ENCODE results near the gene CLTB.
"Not testable (repeated sequence)": the region's sequence is repeated elsewhere in the genome, so short reads cannot be mapped to it uniquely, and the experiment has no call there.

Gene CLTB

DNA sequence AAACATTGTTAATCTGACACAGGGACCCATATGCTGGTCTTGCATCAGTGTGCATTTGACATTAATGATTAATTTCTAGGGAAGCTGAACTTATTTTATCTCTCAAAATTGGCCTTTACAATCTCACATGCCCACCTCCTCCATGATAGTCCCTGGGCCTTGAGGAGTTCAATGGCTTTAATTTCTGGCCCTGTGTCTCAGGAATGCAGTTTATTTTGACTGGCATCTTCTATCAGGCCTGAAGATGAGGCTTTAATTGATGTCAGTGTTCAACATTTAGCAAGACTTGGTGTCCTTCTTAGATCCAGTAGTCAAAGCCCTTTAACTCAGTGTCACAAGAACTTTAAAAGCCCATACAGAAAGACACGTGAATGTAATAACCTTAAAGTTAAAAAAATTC is 10.5 kb upstream of the CLTB start:
- DNase-seq, result no peak

DNA sequence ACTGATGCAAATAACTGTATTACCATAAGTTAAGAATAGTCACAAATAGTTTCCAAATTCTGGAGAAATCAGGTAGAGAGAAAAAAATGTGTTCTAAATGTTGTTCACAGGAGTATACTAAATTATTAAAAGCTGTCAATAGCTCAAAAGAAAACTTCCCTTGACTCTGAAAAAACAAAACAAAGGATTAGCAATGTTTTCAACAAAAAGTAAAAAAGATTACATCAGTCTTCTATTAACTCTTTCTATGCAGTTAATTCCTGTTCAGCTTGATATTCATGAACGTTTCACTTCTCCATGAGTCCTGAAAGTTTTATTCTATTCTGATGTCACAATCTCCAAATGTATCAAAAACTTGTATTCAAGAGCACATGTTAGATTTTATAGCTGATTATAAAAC is 9.5 kb upstream of the CLTB start:
- no peak for DNase-seq

DNA sequence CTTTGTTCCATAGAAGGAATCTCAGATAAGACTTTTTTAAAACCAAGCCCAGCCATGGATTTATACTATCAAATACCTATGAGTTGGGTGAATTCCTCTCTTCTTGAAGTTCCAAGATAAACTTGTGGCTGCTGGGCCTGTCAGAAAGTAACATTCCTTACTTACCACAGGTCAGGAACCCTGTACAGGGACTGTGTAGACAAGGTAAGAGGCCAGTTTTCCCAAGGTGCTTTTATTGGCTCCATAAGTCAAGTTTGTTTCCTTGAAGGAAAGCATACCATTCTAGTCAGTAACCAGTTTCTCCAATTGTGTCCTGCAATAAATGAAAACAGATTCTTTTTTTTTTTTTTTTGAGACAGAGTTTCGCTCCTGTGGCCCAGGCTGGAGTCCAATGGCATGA is 8.8 kb upstream of the CLTB start:
- no peak for DNase-seq

DNA sequence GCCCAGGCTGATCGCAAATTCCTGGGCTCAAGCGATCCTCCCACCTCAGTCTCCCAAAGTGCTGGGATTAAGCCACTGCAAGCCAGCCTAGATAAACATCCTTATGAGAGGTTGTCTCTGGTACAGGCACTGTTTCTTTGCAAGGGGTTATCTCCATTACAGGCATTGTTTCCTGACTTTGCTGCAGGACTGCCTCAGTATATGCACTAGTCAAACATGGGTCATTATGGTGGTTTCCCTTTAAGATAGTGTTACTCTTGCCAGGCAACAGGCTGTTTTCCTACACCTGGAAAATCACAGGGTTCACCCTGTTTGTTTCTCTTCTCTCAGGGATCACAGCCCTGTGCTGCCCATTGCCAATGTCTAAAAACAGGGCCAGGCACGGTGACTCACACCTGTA is 7.8 kb upstream of the CLTB start:
- no peak for DNase-seq

DNA sequence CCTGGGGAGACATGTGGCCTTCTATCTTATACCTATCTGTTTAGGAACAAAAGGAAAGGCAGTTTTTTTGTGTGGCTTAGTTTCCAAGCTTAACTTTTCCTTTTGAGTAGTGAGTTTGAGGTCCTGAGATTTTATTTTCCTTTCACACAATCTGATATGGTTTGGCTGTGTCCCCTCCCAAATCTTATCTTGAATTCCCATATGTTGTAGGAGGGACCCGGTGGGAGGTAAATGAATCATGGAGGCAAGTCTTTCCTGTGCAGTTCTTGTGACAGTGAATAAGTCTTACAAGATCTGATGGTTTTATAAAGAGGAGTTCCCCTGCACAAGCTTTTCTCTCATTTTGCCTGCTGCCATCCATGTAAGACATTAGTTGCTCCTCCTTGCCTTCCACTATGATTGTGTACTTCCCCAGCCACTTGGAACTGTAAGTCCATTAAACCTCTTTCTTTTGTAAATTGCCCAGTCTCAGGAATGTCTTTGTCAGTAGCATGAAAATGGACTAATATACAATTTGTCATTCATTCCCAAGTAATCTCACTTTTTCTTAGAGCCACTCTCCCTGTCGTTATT is 4.7 kb upstream of the CLTB start:
- DNase-seq, result peak; percentile 50

DNA sequence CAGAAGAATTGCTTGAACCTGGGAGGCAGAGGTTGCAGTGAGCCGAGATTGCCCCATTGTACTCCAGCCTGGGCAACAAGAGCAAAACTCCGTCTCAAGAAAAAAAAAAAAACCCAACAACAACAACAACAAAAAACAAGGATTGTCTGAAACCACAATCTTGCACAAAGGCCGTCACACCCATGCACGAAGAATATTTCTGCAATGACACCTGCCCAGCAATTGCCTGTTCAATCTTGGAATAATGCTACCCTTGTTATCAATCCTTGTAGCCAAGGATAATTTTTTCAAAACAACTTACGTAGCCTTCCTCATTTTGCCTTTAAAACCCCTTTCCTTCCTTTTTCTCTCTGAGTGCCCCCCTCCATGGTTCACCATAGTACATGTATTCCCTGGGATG is 3.7 kb upstream of the CLTB start:
- DNase-seq, result no peak

DNA sequence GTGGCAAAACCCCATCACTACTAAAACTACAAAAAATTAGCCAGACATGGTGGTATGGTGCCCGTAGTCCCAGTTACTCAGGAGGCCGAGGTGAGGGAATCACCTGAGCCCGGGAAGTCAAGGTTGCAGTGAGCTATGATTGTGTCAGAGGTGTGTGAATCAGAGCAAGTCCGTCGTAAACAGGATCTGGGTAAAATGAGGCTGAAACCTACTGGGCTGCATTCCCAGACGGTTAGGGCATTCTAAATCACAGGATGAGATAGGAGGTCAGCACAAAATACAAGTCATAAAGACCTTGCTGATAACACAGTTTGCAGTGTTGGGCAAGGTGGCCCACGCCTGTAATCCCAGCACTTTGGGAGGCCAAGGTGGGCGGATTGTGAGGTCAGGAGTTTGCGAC is 1.9 kb upstream of the CLTB start:
- DNase-seq, result no peak

DNA sequence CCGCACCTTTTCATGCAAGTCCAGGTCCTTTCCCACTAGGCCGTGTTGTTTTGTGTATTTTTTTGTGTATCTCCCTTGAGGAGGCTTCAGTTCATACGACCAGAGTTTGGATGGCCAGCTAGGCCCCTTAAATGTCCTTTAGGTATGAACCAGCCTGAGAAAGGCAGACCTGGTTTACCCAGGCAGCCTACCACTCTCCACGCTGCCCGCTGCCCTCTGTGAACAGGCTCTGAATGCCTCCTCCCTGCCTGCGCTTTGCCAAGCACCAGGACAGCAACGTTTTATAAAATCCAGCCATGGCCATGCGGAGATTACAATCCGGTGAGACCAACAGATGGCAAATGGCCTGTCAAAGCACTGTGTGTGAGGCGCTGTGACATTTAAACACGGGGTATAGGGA is 626 bp upstream of the CLTB start:
- no peak for DNase-seq

DNA sequence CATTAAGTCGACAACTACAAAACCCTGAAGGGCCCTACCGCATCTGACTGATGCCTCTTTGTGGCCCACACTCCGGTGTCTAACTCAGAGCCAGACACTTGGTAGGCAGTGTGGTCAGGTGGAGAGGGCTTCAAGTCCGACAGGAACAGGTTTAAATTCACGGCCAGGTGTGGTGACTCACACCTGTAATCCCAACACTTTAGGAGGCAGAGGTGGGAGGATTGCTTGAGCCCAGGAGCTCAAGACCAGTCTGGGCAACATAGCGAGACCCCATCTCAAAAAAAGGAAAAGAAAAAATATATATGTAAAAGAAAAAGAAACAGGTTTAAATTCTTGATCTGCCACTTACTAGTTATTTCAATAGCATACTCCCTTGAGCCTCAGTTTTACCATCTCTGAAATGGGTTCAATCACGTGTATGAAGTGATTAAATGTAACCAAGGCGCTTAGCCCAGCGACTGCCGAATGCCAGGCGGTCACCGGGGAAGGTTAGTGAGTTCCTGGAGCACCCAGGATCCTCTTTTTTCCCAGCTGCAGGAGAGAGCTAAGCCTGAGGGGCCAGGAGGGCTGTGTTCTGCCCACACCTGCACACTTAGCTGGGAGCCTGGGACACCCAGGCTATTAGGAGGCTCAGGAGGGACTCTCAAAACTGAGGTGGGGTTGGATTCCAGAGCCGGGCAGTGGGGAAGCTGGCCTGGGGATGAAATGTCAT is 943 bp downstream of the CLTB start:
- DNase-seq, result peak; percentile 10

DNA sequence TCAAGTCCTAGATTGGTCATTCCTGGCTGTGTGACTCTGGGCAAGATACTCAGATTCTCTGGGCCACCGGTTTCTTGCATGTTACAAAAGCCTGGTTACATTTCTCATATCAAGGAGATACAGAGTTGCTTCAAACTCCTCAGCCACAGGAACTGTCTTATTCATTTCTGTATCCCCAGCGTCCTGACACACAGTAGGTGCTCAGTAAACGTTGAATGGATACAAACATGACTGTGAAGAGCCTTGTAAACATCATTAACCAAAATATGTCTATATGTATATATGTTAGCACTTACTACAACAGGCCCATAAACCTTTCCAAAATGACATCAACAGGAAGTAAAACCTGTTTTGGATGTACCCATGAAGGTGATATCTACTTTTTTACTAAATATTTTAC is 1.6 kb downstream of the CLTB start:
- no peak for DNase-seq

DNA sequence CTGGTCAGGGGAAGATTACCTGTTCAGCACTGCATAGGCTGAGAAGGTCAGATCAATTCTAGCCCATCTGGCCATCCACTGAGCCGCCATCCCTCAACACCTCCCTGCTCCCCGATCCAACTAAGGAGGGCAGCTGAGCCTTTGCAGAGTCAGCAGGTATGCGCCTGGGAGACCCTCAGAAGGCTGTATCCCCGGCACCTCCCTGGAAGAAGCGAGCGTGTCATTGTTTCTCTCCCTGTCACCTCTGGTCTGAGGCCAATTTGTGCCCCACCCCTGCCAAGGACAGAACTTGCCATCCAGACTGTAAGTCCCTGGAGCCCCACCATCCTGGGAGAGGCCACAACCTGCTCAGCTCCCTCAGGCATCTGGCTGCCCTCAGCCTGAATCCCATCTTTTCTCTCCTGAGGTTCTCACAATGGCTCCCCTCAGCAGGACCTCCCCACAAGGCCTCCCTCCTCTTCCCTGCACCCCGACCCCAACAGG is 2.6 kb downstream of the CLTB start:
- DNase-seq, result no peak

DNA sequence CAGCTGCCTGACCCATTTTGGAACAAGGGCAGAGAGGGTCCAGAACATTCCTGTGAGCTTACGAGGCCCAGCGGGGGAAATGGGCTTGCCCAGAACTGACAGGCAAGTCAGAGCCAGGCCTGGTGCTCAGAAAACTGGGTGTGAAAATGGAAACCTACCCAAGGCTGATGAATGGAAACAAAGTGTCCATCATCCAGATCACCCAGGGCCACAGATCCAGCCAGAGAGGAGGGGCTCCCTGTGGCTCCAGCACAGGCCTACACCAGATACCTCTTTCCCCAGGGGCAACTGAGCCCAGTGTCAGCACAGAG is 3.1 kb downstream of the CLTB start:
- no peak for DNase-seq

DNA sequence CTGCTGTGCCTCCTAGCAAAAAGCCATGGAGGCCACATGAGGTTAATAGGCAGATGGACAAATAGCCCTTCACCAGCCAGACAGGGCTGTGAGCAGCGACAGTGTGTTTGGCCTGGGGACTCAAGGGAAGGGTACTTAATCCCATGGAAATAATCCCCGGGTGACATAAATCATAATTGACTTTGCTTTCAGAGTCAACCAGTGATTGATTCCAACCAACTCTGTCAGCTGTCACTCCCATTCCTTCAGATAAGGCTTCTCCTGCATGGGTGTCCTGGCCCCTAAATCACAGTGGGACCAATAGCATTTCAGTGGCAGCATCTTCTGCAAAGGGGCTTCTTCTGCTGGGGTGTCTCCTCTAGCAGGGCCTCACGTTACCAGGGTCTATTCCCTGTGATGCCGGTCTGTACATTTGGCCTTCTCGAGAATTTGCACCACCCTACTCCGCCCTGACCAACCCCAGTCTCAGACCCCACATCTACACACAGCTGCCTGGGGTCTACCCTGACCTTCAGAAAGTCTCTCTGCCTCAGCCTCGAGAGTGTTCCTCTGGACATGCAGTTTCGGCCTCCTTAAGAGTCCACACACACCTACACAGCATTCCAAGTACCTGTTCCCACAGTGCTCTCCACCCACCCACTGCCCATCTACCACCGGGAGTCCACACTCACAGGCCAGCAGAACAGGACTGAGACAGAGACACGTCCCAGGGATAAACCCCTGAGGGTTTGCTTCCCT is 3.7 kb downstream of the CLTB start:
- DNase-seq, result no peak

DNA sequence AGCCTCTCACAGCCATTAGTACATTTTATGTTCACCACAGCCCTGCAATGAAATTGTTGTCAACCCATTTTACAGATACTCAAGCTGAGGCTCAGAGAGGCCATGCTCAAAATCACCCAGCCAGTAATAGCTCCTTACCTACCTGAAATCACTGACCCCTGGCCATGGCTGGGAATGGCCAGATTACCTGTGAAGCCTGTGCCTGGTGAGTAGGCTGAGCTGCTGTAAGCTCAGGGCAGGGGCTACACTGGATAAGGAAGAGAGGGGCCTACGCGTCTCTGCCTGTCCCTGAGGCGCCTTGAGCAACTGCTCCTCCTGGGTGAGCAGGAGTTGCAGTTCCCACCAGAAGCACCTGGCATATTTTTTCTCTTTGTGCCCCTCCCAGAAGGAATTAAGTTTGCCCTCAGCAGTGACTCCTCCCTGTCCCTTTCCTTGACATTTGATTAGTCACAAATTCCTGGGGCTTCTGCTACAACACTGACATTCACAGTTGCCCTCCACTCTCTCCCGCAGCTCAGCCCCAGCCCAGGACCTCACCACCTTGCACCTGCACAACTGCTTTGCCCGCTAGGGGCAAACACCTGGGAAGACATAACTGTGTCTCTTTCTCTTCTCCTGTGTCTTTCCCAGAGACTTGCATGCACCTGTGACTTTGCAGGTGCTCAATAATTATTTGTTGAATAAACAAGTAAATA is 5.7 kb downstream of the CLTB start:
- no peak for DNase-seq

DNA sequence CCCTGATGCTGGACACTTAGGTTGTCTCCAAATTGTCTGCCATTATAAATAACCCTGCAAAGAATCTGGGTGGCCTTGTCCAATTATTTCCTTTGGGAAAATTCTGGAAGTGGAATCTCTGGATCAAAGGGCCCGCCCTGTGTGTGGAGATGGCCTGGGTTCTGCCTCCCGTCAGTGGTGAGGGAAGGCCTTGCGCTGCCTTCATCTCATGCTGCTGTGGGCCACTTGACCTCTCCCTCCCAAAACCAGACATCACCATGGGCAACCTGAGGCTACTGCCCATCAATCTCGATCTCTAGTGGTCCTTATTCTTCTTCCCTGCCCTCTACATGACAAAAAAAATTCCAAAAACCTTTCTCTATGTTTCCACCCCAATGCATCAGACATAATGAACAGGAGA is 6.6 kb downstream of the CLTB start:
- no peak for DNase-seq

DNA sequence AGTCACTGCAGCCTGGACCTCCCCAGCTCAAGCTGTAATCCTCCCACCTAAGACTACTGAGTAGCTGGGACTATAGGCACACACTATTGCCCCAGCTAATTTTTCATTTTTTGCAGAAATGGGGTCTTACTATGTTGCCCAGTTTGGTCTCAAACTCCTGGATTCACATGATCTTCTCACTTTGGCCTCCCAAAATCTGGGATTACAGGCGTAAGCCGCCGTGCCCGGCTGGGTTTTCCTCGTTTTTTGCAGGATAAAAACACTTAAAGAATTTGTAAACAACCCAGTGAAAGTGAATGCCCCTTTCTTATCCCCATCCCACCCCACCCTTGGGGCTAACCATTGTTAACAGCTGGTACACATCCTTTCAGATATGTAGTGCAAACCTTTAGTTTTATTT is 7.7 kb downstream of the CLTB start:
- DNase-seq, result no peak

DNA sequence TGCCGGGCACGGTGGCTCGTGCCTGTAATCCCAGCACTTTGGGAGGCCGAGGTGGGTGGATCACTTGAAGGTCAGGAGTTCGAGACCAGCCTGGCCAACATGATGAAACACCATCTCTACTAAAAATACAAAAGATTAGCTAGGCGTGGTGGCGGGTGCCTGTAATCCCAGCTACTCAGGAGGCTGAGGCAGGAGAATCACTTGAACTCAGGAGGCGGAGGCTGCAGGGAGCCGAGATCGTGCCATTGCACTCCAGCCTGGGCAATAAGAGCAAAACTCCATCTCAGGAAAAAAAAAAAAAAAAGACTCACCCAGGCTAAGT is 8.1 kb downstream of the CLTB start:
- not testable (repeated sequence) for DNase-seq

DNA sequence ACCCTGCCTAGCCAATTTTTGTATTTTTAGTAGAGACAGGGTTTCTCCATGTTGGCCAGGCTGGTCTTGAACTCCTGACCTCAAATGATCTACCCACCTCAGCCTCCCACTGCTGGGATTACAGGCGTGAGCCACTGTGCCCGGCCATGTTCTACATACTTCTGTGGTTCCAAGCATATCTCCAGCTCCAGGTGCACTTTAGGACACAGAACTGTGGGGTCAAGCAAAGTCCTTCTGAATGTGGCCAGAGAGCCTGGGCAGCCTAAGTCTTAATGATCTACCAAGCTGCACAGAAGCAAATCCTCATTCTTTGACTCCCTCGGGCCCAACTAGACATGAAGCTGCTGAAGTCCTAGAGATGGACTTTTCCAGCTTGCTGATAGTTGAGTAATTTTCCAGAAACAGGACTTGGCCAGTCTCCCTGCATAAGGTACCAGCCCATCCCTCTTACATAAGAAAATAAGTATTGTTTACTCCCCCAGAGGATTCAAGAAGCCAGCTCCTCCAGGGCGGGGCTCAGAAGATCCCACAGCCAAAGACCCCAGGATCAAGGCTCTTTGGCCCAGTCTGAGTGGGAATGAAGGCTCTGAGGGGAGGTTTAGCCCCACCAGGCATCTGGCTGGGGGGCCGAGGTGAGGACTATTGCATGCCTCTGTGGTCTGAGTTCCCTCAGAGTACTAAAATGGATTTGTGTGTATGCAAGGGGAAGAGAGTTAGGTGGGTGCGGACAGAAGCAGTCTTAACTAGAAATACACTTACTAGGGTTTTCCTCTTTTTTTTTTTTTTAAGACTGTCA is 8.7 kb downstream of the CLTB start:
- no peak for DNase-seq

DNA sequence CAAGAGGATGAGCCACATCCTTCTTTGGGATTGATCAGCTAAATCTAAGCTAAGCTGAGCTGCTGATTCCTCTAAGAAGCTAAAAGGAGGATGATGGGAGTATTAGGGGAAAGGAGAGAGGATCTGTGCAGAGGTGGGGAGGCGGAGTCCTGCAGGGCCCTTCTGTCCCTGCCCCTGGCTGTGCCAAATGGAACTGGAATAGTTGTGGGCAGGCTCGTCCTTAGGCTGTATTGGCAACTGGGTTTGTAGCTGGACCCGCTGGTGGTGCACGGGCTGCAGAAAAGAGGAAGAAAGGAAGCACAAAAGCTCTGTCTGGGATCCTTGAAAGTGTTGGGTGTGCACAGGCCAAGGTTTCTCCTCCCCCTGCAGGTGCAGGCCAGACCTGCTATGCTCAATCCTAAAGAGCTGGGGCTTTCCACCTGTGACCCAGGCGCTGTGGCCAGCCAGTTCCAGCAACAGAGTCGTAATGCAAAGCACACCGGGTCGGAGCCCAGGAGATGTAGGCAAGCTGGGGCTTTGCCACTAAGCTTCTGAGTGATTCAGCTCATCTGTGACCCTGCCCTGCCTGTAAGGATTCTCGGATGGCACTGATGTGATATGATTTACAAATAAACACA is 9.8 kb downstream of the CLTB start:
- no peak for DNase-seq

DNA sequence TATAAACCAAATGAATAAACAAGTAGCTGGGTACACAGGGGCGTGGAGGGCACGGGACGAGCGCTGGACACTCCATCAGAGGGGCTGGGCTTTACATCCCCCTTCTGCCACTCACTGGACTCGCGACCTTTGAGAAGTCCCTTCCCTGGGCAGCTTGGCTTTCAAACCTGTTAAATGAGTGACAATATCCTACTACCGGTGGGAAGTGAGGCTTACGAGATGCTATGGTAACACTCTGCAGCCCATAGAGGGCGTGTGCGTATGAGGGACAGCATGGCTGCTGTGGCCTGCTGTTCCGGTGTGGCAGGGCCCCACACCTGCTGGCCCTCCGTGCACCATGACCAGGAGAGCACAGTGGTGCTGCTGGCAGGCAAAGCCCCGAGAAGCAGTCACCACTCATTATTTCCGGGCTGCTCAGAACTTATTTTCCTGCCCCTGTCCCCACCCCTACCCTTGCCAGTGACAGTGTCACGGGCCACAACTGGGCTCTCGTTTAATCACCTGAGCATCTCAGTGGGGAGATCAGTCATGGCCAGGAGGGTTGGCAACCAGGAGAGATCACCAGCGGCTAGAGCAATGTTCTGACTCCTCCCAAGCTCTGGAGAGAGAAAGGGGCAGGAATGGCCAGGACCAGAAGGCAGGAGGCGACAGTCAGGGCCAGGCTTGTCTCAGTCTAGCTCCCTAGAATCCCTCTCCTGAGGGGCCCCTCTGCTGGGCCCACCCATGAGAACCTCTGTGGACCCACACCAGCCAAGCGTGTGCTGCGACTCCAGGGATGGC is 10.5 kb downstream of the CLTB start:
- DNase-seq, result no peak

DNA sequence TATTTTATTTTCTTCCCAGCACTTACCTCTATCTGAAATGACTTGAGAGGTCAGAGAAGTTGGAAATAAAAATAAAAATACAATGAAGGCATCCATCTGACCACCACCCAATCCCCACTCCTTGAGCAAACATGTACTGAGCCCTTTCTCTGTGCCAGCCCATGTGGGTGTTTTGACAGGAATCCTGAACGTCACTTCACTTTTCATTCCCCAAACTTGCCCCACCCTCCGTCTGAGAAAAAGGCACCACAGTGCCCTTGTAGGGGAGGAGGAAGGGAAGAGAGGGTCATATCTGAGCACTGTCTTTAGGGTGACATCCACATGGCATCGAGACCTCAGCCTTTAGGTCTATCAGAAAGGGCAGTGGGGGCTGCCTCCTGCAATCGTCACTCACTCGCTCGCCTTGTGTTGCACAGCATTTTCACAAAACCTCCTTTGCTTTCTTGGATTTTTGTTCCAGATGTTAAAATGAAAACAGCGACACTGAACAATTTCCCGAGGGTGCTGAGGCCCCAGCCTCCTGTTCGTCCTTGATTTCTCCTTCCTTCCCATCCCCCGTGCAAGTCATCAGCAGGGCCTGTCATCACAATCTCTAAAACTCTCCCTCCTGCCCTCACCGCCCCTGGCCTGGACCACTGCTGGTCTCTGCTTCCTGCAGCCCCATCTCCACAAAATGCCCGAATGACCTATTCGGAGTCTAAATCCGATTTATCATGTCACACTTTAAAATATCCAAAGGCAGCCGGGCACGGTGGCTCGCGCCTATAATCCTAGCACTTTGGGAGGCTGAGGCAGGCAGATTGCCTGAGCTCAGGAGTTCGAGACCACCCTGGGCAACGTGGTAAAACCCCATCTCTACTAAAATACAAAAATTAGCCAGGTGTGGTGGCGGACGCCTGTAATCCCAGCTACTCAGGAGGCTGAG is 14.8 kb downstream of the CLTB start:
- no peak for DNase-seq
